Measurements from ENCODE around the gene MSRB1.

- TF ChIP-seq TCF3 (CRISPR knock-in tag; IDR thresholded peaks at IDR 0.05) (no peak), ZNF561 (CRISPR knock-in tag; conservative IDR thresholded peaks at IDR 0.05) (no peak), NFE2 (IDR thresholded peaks at IDR 0.05; ENCODE audit: low read depth) (no peak), MAX (CRISPR knock-in tag; IDR thresholded peaks at IDR 0.05) (no peak), ZNF140 (CRISPR knock-in tag; IDR thresholded peaks at IDR 0.05) (no peak), SIN3A (IDR thresholded peaks at IDR 0.05; ENCODE audit: borderline replicate concordance in 2 of 2, control insufficient read depth in 1 of 2, low read depth in 2 of 2, low read length in 2 of 2) (no peak), DMBX1 (CRISPR knock-in tag; IDR thresholded peaks at IDR 0.05; ENCODE audit: borderline replicate concordance) (no peak)
Observed at GRCh38 chr16:1902547-1903219, 40.3 kb downstream of the MSRB1 start.
